Neural progenitor cell (in vitro differentiated cells): ENCODE data around the gene KCNB1.

Experiments
- CTCF ChIP-seq: fragments of 200-600 bp; sonication (generic); IDR thresholded peaks from 2 replicates; pipeline ENCODE4 v1.5.1; 2017; ENCODE audit warnings: antibody characterized with exemption, mild to moderate bottlenecking
- EZH2 ChIP-seq: fragments of 200-600 bp; sonication (generic); IDR thresholded peaks from 2 replicates; pipeline ENCODE4 v1.6.1; 2017; ENCODE audit warnings: antibody characterized with exemption, mild to moderate bottlenecking, moderate library complexity
- EZH2phosphoT487 ChIP-seq: fragments of 200-600 bp; sonication (generic); IDR thresholded peaks from 2 replicates; pipeline ENCODE4 v1.6.1; 2017; ENCODE audit warnings: antibody characterized with exemption

- TF ChIP-seq CTCF (no peak), EZH2 (no peak), EZH2phosphoT487 (no peak)
Observed at GRCh38 chr20:49349694-49350252, 132.7 kb downstream of the KCNB1 start.
